GM19468 (cell line): Measurements from ENCODE around the gene DAAM2.

ENCODE experiments used
- ATAC-seq: cut with Tn5 transposase; IDR thresholded peaks from one replicate; pipeline ENCODE4 v1.9.1; 2021; ENCODE audit warnings: mild to moderate bottlenecking, moderate library complexity, moderate number of reproducible peaks; ENCODE audit not compliant: unreplicated experiment; ENCODE audit errors: extremely low read depth

The DAAM2 gene

DNA sequence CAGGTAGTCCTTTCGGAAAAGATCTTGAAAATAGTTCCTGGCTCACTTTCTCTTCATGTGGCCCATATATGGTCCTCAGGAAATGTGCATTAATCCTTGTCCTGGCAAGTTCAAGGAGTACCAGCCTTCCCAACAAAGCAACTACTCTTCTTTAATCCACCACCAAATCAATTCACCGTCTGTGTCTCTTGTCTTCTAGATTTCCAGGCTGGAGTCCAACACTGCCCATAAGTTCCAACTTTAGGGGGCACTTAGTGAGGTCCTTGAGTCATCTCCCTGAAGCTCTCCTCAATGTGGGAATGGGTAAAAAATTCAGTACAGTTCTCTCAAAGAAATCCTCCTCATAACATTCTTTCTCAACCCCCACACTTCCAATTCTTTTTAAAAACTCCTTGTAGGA, 6.9 kb upstream of the DAAM2 start:
- ATAC-seq, result no peak

DNA sequence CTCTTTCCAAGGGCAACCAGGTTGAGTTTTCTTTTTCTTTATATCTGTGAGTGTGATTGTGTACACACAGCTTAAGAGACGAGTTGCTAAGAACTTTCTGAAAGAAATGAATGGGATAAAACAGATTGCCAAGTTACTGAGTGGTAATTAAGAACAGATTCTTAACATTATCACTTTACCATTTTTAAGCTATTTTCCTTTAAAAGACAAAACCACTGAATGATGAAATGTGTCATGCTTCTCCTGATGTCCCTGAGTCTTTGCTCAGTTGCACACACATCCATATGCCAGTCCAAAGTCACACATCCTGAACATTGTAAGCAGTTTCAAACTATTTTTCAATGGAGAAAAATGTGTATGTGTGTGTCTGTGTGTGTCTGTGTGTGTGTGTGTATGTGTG, 5.5 kb upstream of the DAAM2 start:
- no peak for ATAC-seq

GRCh38 chr6:39787322-39787721, 4.9 kb upstream of the DAAM2 start:
- ATAC-seq, result no peak

GRCh38 chr6:39790772-39791171, 1.4 kb upstream of the DAAM2 start:
- ATAC-seq, result no peak

GRCh38 chr6:39791311-39791710, 865 bp upstream of the DAAM2 start:
- no peak for ATAC-seq

- no peak for ATAC-seq
These were observed 619 bp downstream of the DAAM2 start for GRCh38 chr6:39792540-39793450.

DNA sequence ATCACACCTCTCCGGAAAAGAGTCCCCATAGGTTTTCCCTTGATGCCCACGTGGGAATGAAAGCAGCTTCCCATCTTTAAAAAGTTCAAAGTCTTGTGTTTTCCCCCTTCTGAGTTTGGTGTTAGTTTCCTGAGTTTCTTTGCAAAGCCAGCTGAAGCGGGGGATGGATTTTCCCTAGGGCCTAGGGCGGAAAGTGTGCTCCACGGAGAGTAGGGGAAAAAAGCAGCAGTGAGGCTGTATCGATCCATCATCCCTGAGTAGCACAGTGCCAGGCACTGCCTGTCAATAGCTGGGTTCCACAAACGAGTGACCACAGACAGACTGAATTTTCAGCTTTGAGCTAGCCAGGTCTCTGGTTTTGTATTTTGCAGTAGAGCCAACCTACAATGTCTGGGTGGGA, 1.3 kb downstream of the DAAM2 start:
- no peak for ATAC-seq

DNA sequence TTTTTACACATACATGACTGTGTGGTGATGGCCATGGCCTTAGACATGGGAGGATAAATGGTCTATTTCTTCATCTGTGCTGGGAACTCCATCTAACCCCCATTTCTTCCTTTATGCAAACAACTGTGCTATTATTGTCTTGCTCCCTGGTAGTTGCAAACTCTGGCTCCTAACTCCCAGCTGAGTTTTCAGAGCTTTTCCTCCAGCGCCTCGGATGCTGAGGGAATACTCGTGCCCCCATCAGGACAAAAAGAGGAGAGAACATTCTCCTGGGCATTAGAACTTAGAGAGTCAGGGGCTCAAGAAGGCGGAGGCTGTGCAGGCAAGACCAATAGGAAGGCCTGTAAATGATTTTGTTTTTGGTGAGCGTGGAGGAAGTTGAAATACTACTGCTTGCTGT, 2.1 kb downstream of the DAAM2 start:
- no peak for ATAC-seq

- ATAC-seq, result no peak
These were observed 5.6 kb downstream of the DAAM2 start for GRCh38 chr6:39797751-39798150.

DNA sequence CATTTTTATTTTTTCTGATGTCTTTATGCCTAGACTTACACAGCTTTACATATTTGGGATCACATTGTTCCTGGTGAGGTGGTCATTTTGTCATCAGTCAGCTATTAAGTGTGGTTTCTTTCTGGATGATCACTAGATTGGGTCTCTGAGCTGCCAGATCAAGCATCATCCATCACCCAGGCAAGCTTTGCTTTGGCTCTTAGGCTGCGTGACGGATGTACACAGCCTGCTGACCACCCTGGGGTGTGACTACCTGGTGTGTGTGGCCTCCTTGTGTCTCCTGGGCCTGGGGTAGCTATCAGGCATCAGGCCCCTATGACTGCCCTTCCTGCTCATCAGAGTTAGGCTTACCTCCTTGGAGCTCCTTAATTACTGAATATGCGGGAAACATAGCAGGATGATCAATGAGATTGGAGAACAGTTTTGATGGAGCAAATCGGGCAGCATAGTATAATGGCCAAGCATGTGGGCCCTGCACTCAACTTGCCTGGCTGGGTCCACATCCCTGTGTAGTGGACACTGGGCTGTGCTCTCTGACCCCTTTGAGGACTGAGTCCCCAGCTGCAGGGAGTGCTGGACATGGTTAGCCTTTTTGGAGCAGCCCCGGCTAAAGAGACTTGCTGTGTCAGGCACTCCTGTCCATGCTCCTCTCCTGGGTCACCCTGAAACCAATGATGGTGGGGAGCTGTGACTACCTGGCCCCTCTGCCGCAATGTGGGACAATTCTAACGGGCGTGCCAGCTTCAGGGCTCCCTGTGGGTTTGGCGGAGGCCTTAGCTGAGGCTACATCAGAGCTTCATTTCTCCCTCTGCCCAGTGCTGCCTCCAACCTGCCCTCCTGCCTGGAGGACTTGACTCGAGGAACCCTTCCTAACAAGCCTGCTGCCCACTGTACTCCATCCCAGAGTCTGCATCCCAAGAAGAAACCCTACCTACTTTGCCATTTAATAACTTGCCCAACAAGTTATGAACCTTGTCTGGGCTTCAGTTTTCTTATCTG, 8.2 kb downstream of the DAAM2 start:
- no peak for ATAC-seq

DNA sequence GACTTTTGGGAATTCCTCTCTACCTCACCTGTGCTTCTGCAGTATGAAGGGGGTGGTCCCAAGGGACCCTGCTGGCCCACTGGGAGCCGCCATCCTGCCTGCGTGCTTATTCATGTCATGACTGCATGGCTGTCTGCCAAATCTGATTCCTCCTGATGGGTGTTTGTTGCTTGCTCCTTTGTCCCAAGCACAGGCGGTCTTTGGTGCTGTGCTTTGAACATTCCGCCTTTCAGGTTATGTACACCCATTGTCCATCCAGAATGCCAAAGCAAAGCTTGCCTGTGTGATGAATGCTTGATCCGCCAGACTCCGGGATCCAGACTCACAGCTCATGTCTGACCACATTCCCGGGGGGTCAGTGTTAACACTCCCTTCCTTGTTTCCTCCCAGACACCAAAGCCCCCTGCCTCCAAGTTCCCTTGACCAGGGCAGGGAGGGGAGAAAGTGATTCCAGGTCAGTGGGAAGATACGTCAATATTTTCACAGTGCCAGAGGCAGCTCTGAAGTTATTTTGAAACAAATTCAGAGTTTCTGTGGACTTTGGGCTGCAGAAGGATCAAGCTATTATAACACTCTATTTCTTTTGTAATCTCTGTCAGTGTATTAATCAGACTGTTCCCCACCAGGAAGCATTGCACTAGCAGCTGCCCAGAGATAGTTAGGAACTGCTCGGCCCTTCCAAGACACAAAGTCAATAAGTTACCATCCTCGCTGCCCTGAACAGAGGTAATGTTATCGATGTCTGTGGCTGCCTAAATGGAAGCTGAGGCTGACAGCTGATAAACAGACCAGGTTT, 9.5 kb downstream of the DAAM2 start:
- ATAC-seq, result no peak

GRCh38 chr6:39803872-39804271, 11.7 kb downstream of the DAAM2 start:
- no peak for ATAC-seq

DNA sequence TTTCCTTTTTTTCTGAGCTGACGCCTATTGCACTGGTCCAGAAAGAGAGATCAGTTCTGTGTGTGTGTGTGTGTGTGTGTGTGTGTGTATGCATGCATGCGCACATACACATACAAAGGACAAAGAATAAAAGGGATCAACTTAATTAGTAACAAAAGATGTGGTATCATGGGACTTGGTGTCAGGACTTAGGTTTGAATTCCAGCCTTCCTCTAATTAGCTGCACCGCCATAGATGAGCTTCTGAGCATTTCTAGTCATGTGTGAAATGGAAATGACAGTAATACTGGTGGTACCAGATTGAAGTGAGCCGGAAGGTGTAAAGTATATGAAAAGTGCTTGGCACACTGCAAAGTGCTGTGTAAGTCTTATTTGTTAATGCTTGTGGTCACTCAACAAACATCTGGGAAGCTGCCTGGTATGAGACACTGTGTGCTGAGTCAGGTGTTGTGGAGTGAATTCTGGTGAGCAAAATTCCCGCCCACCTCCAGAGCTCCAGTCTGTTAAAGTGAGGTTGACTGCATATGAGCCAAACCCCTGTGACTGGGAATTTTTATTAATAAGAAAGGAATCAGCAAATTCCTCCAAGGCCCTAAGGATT, 12.4 kb downstream of the DAAM2 start:
- ATAC-seq, result no peak

DNA sequence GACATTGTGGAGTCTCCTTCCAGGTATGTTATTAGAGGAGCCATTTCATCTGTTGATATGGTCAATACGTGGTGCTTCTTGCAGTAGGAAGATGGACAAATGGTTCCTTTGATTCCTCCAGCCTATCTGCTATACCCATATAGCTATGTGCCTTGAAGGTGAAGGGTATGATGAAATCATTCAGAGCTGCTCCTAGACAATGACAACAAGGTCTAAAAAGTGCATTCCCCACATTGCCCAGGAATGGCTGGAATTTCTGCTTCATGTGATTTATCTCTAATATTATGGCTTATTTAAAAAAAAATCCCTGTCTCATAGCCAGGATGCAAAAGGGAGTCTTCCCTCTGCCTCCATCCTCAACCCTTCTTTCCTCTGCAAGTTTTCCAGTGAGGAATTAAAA, 14.1 kb downstream of the DAAM2 start:
- no peak for ATAC-seq

GRCh38 chr6:39808346-39808745, 16.2 kb downstream of the DAAM2 start:
- ATAC-seq, result no peak

- ATAC-seq, result no peak
These were observed 16.8 kb downstream of the DAAM2 start for GRCh38 chr6:39808964-39809363.

DNA sequence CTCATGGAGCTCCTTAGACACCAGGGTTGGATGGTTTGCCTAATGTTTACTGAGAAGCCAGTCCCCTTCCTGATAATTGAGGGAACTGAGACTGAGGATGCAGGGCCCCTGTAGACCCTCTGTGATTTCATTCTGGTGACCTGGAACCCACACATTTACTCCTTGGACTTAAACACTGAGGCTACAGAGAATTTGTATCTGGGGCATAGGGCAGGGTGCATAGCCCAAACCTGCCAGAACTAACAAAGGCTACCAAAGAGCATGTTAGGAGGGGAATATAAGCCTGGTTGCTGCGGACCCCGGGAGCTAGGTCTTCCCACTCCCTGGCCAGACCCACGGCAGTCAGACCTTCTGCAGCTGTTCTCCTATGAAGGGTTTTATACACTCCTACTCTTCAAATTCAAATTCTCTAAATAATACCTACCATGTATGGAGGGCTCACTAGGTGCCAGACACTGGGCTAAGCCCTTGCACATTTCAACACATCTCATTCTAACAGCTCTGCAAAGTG, 19.7 kb downstream of the DAAM2 start:
- ATAC-seq, result no peak

DNA sequence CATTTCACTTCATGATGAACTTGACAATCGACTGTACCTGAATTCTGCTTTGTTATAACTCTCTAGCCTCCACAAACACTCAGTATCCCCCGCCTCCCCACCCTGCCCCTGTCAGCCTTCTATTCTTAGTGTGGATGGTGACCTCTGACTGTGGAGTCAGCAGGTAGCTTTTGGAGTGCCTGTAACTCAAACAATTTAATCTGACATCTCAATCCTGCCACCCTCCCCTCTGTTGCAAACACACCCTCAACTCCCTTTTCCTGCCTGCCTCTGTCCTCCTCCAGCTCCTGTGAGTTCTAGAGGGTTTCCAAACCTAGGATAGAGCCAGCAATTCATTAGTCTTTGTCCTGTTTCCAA, 20.3 kb downstream of the DAAM2 start:
- no peak for ATAC-seq

GRCh38 chr6:39812853-39813533, 20.8 kb downstream of the DAAM2 start:
- ATAC-seq, result peak; percentile 64
